Mucosa of descending colon (tissue), 3 donors: Measurements from ENCODE around the gene VPS54. TPM values are rescaled to one million over a fixed set of nuclear protein-coding genes. Genes with fewer than 3 reads are reported as not detected.
A peak's percentile ranks its signal among the peaks of the same experiment; 100 is the strongest.

Source experiments
- ATAC-seq: fragments of 200-7000 bp; cut with Tn5 transposase; one replicate; pipeline ENCODE4 v1.9.1; 2020; ENCODE audit warnings: mild to moderate bottlenecking, moderate library complexity
- DNase-seq, 3 donors: peaks; one replicate each; pipeline ENCODE4 v3.0.0-alpha.2; 2020
- H3K36me3 ChIP-seq: fragments of 200-600 bp; one replicate; pipeline ENCODE4 v1.8.0; 2021; ENCODE audit warnings: low read depth, mild to moderate bottlenecking
- H3K4me1 ChIP-seq: fragments of 200-600 bp; one replicate; pipeline ENCODE4 v1.8.0; 2021; ENCODE audit warnings: low read depth, mild to moderate bottlenecking
- H3K4me3 ChIP-seq: fragments of 200-600 bp; one replicate; pipeline ENCODE4 v1.8.0; 2021; ENCODE audit warnings: mild to moderate bottlenecking
- H3K9me3 ChIP-seq: fragments of 200-600 bp; one replicate; pipeline ENCODE4 v1.8.0; 2021; ENCODE audit warnings: mild to moderate bottlenecking
- CTCF ChIP-seq: fragments of 200-600 bp; IDR thresholded peaks from one replicate; pipeline ENCODE4 v1.8.0; 2022; ENCODE audit warnings: antibody characterized with exemption, mild to moderate bottlenecking
- intact Hi-C, 2 donors: fragments of 100-400 bp; cut with DNase I in 1 of 2; cut with micrococcal nuclease in 1 of 2; formaldehyde crosslinking; loops; one replicate each; pipeline versions ENCODE4 v1.11.0 to v1.11.1; 2022; cut with DNase I, micrococcal nuclease
- long read RNA-seq, 2 donors: library from polyadenylated mRNA; unstranded; transcript quantifications; one replicate each; pipeline ENCODE4 v2.0.0, GENCODE V29; 2019 to 2021
- total RNA-seq, 3 donors: library from RNA; stranded (reverse); fragmentation: NEBNext Ultra II Directional in 2 of 3; extraction: Animal tissue kit (Norgen Biotek cat#: 25700) in 2 of 3; gene quantifications; one replicate each; pipeline versions ENCODE4 v1.2.1 to v1.2.4, GENCODE V29; 2021 to 2023
- donor health status: DM: no; HTN: no; CAD: no; lungs with moderate emphysema.
- donor health status: DM: no; HTN: no; CAD: no.
- donor health status: DM: no; HTN: yes; CAD: no.

VPS54 gene
- total RNA-seq = 10 to 100 TPM; 18.1 to 25.7 (median 21.9) TPM
- long read RNA-seq, donor 1, full-length matches to known transcripts = 8 of 21 reads
- long read RNA-seq, donor 1, partial matches to known transcripts = 4 of 21 reads
- long read RNA-seq, donor 1, other reads (novel, unspliced or antisense) = 9 of 21 reads
- long read RNA-seq, donor 2 = 0 reads

- TF ChIP-seq CTCF = no peak
Measured at GRCh38 chr2:64019083-64019974, at the start of gene VPS54. VPS54 (minus strand) TSS chr2:64019428; CDS start chr2:63983999, 35,429 bp downstream.

GRCh38 chr2:64067326-64067725 lies 48.1 kb upstream of the VPS54 start:
- Histone ChIP-seq H3K4me1 (peaks cover 9% of the 10 kb centered on the region), H3K9me3 (no peaks in the 10 kb centered on the region), H3K36me3 (no peaks in the 10 kb centered on the region), H3K4me3 (no peak overlapping the region)
- TF ChIP-seq CTCF = no peak
- intact Hi-C loops = loop anchor here in 1 of 2 donors (10.0 kb wide), 1 partner anchor 77 kb away; the partner anchor contains the start of gene PELI1
- no peak for DNase-seq
- ATAC-seq = no peak

More at GRCh38 chr2:64019083-64019974, at the start of gene VPS54:
- DNase-seq = peak; percentile 60 to 82 (median 80)
- intact Hi-C loops = no loop called here
- H3K36me3 ChIP-seq = no peaks in the 10 kb centered on the region
- no peaks in the 10 kb centered on the region for H3K9me3 ChIP-seq
- peak within 1 kb of the TSS; percentile 68 for H3K4me3 ChIP-seq
- H3K4me1 ChIP-seq = peaks cover 27% of the 10 kb centered on the region
- peak; percentile 84 for ATAC-seq

- no peak for TF ChIP-seq CTCF
- Histone ChIP-seq H3K4me3 (no peak overlapping the region), H3K36me3 (no peaks in the 10 kb centered on the region), H3K4me1 (peaks cover 9% of the 10 kb centered on the region), H3K9me3 (no peaks in the 10 kb centered on the region)
- DNase-seq = no peak
- ATAC-seq = no peak
- intact Hi-C loops = loop anchor here in 1 of 2 donors (10.0 kb wide), 1 partner anchor 79 kb away; the partner anchor contains the start of gene PELI1
Measured at GRCh38 chr2:64065516-64065915, 46.3 kb upstream of the VPS54 start.

GRCh38 chr2:64063924-64064331 lies 44.7 kb upstream of the VPS54 start:
- H3K4me1 ChIP-seq = peaks cover 9% of the 10 kb centered on the region
- DNase-seq (peak in 1 of 3 donors; percentile 25), ATAC-seq (peak; percentile 82)
- H3K9me3 ChIP-seq = no peaks in the 10 kb centered on the region
- intact Hi-C loops = loop anchor here in 1 of 2 donors (10.0 kb wide), 1 partner anchor 81 kb away; the partner anchor contains the start of gene PELI1
- no peak for TF ChIP-seq CTCF
- H3K36me3 ChIP-seq = no peaks in the 10 kb centered on the region
- H3K4me3 ChIP-seq = no peak overlapping the region

- H3K4me1 ChIP-seq = peaks cover 9% of the 10 kb centered on the region
- DNase-seq = no peak
- no peaks in the 10 kb centered on the region for H3K36me3 ChIP-seq
- H3K4me3 ChIP-seq = no peak overlapping the region
- ATAC-seq = peak; percentile 49
- intact Hi-C loops = loop anchor here in 1 of 2 donors (10.0 kb wide), 1 partner anchor 81 kb away; the partner anchor contains the start of gene PELI1
- H3K9me3 ChIP-seq = no peaks in the 10 kb centered on the region
- no peak for TF ChIP-seq CTCF
Measured at GRCh38 chr2:64063454-64063853, 44.2 kb upstream of the VPS54 start.
